ENCODE measurements around the gene TMEM150B. TPM values are rescaled to one million over a fixed set of nuclear protein-coding genes. Genes with fewer than 3 reads are reported as not detected.

Gene TMEM150B
- total RNA-seq, 4 donors from 2014 or later, result 1.3 TPM; not detected in 3

- 86 to 94% methylated on average over 5 of the region's 5 CpGs for WGBS, 2 donors
- Histone ChIP-seq H3K9me3 (no peaks in the 10 kb centered on the region), H3K27ac (no peak overlapping the region), H3K27me3 (no peaks in the 10 kb centered on the region), H3K4me1 (no peaks in the 10 kb centered on the region), H3K4me3 (replicated peaks in 1 of 3) (no peak overlapping the region), H3K36me3 (no peaks in the 10 kb centered on the region)
- no peak for DNase-seq
- intact Hi-C loops (cut with DNase I), result loop anchor here (10.0 kb wide), 2 partner anchors 115 to 195 kb away; no protein-coding TSS in a partner anchor
- TF ChIP-seq, protein P1, sequence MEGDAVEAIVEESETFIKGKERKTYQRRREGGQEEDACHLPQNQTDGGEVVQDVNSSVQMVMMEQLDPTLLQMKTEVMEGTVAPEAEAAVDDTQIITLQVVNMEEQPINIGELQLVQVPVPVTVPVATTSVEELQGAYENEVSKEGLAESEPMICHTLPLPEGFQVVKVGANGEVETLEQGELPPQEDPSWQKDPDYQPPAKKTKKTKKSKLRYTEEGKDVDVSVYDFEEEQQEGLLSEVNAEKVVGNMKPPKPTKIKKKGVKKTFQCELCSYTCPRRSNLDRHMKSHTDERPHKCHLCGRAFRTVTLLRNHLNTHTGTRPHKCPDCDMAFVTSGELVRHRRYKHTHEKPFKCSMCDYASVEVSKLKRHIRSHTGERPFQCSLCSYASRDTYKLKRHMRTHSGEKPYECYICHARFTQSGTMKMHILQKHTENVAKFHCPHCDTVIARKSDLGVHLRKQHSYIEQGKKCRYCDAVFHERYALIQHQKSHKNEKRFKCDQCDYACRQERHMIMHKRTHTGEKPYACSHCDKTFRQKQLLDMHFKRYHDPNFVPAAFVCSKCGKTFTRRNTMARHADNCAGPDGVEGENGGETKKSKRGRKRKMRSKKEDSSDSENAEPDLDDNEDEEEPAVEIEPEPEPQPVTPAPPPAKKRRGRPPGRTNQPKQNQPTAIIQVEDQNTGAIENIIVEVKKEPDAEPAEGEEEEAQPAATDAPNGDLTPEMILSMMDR (IDR thresholded peaks at IDR 0.05), result no peak
- no peak for TF ChIP-seq POLR2A (IDR thresholded peaks at IDR 0.05)
These were observed 15.7 kb downstream of the TMEM150B start for GRCh38 chr19:55309448-55309847.

- no peaks in the 10 kb centered on the region for H3K4me1 ChIP-seq
- no peak overlapping the region for H3K27ac ChIP-seq
- H3K27me3 ChIP-seq, result no peaks in the 10 kb centered on the region
- no peaks in the 10 kb centered on the region for H3K36me3 ChIP-seq
- no peaks in the 10 kb centered on the region for H3K9me3 ChIP-seq
- no peak overlapping the region for H3K4me3 ChIP-seq (replicated peaks in 1 of 3)
- intact Hi-C loops (cut with DNase I), result loop anchor here (10.0 kb wide), 2 partner anchors 117 to 197 kb away; no protein-coding TSS in a partner anchor
- 92 to 95% methylated on average over 5 to 7 of the region's 11 CpGs for WGBS, 2 donors
- no peak for TF ChIP-seq POLR2A (IDR thresholded peaks at IDR 0.05)
- TF ChIP-seq, protein P1 (IDR thresholded peaks at IDR 0.05), result no peak
- DNase-seq, result no peak
These were observed 16.9 kb downstream of the TMEM150B start for GRCh38 chr19:55308281-55308680.

DNA sequence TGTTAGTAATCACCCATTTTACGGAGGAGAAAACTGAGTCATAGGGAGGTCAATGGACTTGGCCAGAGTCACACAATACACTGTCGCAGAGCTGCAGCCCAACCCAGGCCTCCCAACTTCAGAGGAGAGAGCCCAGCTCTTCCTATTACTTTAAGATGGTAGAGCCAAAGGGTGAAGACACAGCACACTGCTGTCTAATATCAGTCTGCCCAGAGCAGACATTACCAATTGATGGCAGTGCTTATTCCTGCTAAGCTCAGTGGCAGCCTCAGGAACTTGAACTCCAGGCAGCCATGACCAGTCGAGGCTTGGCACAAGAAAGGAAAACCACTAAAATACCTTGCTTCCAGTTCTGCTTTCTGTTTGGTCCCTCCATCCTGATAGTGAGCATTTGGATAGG lies 18.4 kb downstream of the TMEM150B start:
- H3K4me1 ChIP-seq, result peaks cover under 1 to 4% of the 10 kb centered on the region in 2 donors
- no peaks in the 10 kb centered on the region for H3K27me3 ChIP-seq
- intact Hi-C loops (cut with DNase I), result loop anchor here (10.0 kb wide), 2 partner anchors 118 to 198 kb away; no protein-coding TSS in a partner anchor
- H3K27ac ChIP-seq, result no peak overlapping the region
- H3K9me3 ChIP-seq, result no peaks in the 10 kb centered on the region
- WGBS, 2 donors, result 87 to 90% methylated on average over 3 of the region's 3 CpGs
- no peak for TF ChIP-seq POLR2A (IDR thresholded peaks at IDR 0.05)
- TF ChIP-seq, protein P1 (IDR thresholded peaks at IDR 0.05), result no peak
- H3K4me3 ChIP-seq (replicated peaks in 1 of 3), result no peak overlapping the region
- H3K36me3 ChIP-seq, result no peaks in the 10 kb centered on the region
- DNase-seq, result no peak

GRCh38 chr19:55305983-55306562 lies 19.1 kb downstream of the TMEM150B start:
- Histone ChIP-seq H3K4me3 (replicated peaks in 1 of 3) (no peak overlapping the region), H3K27me3 (no peaks in the 10 kb centered on the region), H3K9me3 (no peaks in the 10 kb centered on the region), H3K36me3 (no peaks in the 10 kb centered on the region), H3K4me1 (peaks cover 5 to 6% of the 10 kb centered on the region in 2 donors), H3K27ac (no peak overlapping the region)
- 90 to 94% methylated on average over 12 to 17 of the region's 17 CpGs for WGBS, 2 donors
- intact Hi-C loops (cut with DNase I), result loop anchor here (10.0 kb wide), 2 partner anchors 119 to 199 kb away; no protein-coding TSS in a partner anchor
- TF ChIP-seq POLR2A (IDR thresholded peaks at IDR 0.05), result no peak
- TF ChIP-seq, protein P1 (IDR thresholded peaks at IDR 0.05), result no peak
- no peak for DNase-seq

- no peak overlapping the region for H3K4me3 ChIP-seq (replicated peaks in 1 of 3)
- no peaks in the 10 kb centered on the region for H3K27me3 ChIP-seq
- 78 to 89% methylated on average over 9 of the region's 9 CpGs for WGBS, 2 donors
- H3K36me3 ChIP-seq, result no peaks in the 10 kb centered on the region
- no peaks in the 10 kb centered on the region for H3K9me3 ChIP-seq
- DNase-seq, result no peak
- H3K27ac ChIP-seq, result no peak overlapping the region
- TF ChIP-seq POLR2A (IDR thresholded peaks at IDR 0.05), result no peak
- TF ChIP-seq, protein P1 (IDR thresholded peaks at IDR 0.05), result no peak
- intact Hi-C loops (cut with DNase I), result loop anchor here (10.0 kb wide), 2 partner anchors 119 to 199 kb away; no protein-coding TSS in a partner anchor
- H3K4me1 ChIP-seq, result peaks cover 5 to 6% of the 10 kb centered on the region in 2 donors
These were observed 19.6 kb downstream of the TMEM150B start for GRCh38 chr19:55305491-55305890.
